T-cell (primary cell): ENCODE data around the gene LRP5. TPM values are rescaled to one million over a fixed set of nuclear protein-coding genes. Genes with fewer than 3 reads are reported as not detected.

ENCODE experiments used
- ATAC-seq, 4 experiments: fragments of 200-7000 bp in 3 of 4; fragments of 150-1000 bp in 1 of 4; cut with Tn5 transposase; replicated peaks in 1 of 4; 1 replicate in 3 of 4; 2 replicates in 1 of 4; pipeline ENCODE4 v1.10.0; 2021; ENCODE audit warnings: moderate library complexity in 3 of 4, mild to moderate bottlenecking in 2 of 4, moderate number of reproducible peaks in 1 of 4
- CTCF ChIA-PET, 2 donors: fragments of 300-600 bp; sonication (Branson Sonifier 250); formaldehyde crosslinking; loops; one replicate each; lab custom pipeline; 2022; ENCODE audit warnings: antibody characterized with exemption in 2 of 2; lab: Charles Lee
- POLR2A ChIA-PET, 2 donors: fragments of 300-600 bp; sonication (Branson Sonifier 250); formaldehyde crosslinking; loops; one replicate each; lab custom pipeline; 2022; ENCODE audit warnings: antibody characterized with exemption in 2 of 2; lab: Charles Lee
- DNase-seq, 35 experiments: peaks; one replicate each; pipeline versions ENCODE4 v3.0.0 to v3.0.0-alpha.2; 2013 to 2023
- H3K27ac ChIP-seq: one replicate; pipeline ENCODE4 v1.5.1; 2013; ENCODE audit warnings: low read length
- H3K27me3 ChIP-seq, 2 experiments: replicated peaks in 1 of 2; 1 replicate in 1 of 2; 2 replicates in 1 of 2; pipeline versions ENCODE4 v1.6.1 to v1.7.0; 2013; ENCODE audit warnings: low read length in 1 of 2, mixed read lengths in 1 of 2; ENCODE audit not compliant: control insufficient read depth in 2 of 2, insufficient read depth in 2 of 2; ENCODE audit errors: extremely low read depth in 1 of 2
- H3K36me3 ChIP-seq, 2 donors: 1 replicate in 1 of 2; 2 replicates in 1 of 2; pipeline versions ENCODE4 v1.6.1 to v1.7.0; 2013; ENCODE audit warnings: low read length in 1 of 2; ENCODE audit not compliant: control insufficient read depth in 2 of 2, insufficient read depth in 1 of 2; ENCODE audit errors: extremely low read depth in 1 of 2
- H3K4me1 ChIP-seq, 2 experiments: 1 replicate in 1 of 2; 2 replicates in 1 of 2; pipeline versions ENCODE4 v1.6.1 to v1.7.0; 2013; ENCODE audit warnings: low read length in 2 of 2, mixed read lengths in 1 of 2; ENCODE audit not compliant: insufficient read depth in 2 of 2, control insufficient read depth in 1 of 2; ENCODE audit errors: extremely low read depth in 1 of 2
- H3K4me3 ChIP-seq, 2 donors: 1 replicate in 1 of 2; 2 replicates in 1 of 2; pipeline versions ENCODE4 v1.5.1 to v1.7.0; 2013; ENCODE audit warnings: mild to moderate bottlenecking in 2 of 2, low read length in 1 of 2, moderate library complexity in 1 of 2; ENCODE audit not compliant: control insufficient read depth in 1 of 2; ENCODE audit errors: extremely low read depth in 1 of 2
- H3K9me3 ChIP-seq: 2 replicates; pipeline ENCODE4 v1.7.0; 2013
- H3K27ac Mint-ChIP-seq, 2 donors: one replicate each; pipeline ENCODE4 v1.8.0; 2020 to 2021; ENCODE audit warnings: mild to moderate bottlenecking in 2 of 2, mixed read lengths in 2 of 2
- H3K27me3 Mint-ChIP-seq, 2 donors: one replicate each; pipeline ENCODE4 v1.8.0; 2021 to 2022; ENCODE audit warnings: mixed read lengths in 2 of 2
- H3K36me3 Mint-ChIP-seq: one replicate; pipeline ENCODE4 v1.8.0; 2021; ENCODE audit warnings: mixed read lengths
- H3K4me1 Mint-ChIP-seq, 3 donors: one replicate each; pipeline ENCODE4 v1.8.0; 2020 to 2022; ENCODE audit warnings: mixed read lengths in 3 of 3, mild to moderate bottlenecking in 1 of 3
- H3K4me3 Mint-ChIP-seq, 3 donors: one replicate each; pipeline ENCODE4 v1.8.0; 2020 to 2022; ENCODE audit warnings: mild to moderate bottlenecking in 3 of 3, mixed read lengths in 3 of 3, moderate library complexity in 3 of 3
- H3K9me3 Mint-ChIP-seq, 3 donors: one replicate each; pipeline ENCODE4 v1.8.0; 2020 to 2022; ENCODE audit warnings: mixed read lengths in 3 of 3
- WGBS: methylation state at CpG from one replicate; pipeline ENCODE4 v1.1.5; 2013; ENCODE audit warnings: missing lambda C conversion rate; ENCODE audit not compliant: insufficient coverage; 5-methylcytosine and 5-hydroxymethylcytosine counted together
- total RNA-seq, 35 experiments: library from RNA in 6 of 35; stranded (reverse) in 6 of 35; fragments of 120-200 nt in 1 of 35; gene quantifications; one replicate each; pipeline versions ENCODE4 v1.2.1 to v1.2.4 and lab custom pipeline; 2013 to 2026

The LRP5 gene
- total RNA-seq, 5 donors from 2014 or later (not counting 1 experiment from before 2014, with no cell fraction given), result 1.8 to 11.3 (median 7.0) TPM

DNA sequence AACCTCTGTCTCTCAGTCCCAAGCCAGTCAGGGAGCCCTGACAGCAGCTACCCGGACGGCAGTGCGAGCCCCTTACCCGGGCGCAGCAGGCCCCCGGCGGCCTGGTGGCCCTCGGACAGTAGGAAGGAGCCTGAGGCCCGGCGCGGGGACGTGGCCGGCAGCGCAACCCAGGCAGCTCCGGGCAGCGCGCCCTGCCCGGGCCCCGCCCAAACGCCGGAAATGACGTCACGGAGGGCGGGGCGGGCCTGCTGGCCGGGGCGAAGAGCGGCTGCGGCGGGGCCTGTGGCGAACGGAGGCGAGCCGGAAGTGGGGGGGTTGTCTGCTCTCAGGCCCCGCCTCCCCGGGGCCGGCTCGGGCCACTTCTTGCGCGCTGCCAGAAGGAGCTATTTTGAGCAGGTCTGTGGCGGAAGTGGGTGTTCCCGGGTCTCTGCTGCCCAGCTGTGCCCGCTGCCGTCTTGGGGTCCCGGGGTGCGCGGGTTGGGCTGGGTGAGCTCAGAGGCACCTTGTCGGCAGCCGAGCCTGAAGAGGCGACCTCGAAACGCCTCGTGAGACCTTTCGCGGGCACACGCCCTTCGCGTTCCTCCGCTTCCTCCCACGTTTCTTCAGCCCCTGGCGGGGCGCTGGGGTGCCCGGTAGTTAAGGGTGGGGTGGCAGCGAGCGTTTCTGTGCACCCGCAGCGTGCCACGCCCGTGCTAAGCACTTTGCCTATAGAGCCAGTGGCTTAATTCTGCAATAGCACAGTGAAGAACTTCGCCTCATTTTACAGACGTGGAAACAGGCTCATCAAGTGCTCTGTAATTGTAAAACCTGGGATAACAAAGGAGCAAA, 40.4 kb upstream of the LRP5 start, which contains the start of gene C11orf24:
TSS of gene C11orf24 (minus strand) at position 193 of the 828 bp plus-strand sequence. CDS start 8,206 bp downstream, outside the sequence.
- under 1% methylated on average over 70 of the region's 71 CpGs for WGBS
- peak within 1 kb of the TSS; percentile 84 to 98 (median 95) for H3K4me3 Mint-ChIP-seq

DNA sequence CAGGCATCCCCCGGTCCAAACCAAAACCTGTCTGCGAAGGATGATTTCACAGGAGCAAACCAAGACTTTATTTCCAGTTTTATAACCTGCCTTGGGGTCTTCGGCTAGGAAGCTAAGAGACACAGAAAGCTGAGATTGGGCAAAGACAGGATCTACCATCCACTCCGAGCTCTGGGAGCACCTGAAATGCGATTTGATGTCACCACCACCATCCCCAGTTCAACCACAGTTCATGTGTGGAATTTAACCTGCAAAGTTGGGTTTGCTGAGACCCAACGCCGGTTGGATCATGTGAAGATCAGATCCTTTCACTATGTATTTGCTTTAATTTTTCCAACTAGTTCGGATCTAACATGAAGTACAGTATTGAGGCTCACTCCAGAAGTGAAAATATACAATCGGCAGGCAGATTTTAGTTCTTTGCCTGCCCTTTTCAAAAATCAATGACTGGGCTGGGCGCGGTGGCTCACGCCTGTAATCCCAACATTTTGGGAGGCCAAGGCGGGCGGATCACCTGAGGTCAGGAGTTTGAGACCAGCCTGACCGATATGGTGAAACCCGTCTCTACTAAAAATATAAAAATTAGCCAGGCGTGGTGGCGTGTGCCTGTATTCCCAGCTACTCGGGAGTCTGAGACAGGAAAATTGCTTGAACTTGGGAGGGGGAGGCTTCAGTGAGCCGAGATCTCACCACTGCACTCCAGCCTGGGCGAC, 39.2 kb upstream of the LRP5 start:
- no peak overlapping the region for H3K27ac Mint-ChIP-seq
- ChIA-PET POLR2A (interaction anchor here in 1 of 2 donors (0.6 kb wide), 1 partner anchor 15 kb away, joined by 3 read pairs; no protein-coding TSS in a partner anchor), CTCF (no interaction called here)
- Histone ChIP-seq H3K27me3 (peaks cover 0 to under 1% of the 10 kb centered on the region in 2 experiments), H3K4me1 (peaks cover 0 to 30% of the 10 kb centered on the region in 2 experiments), H3K27ac (no peak overlapping the region), H3K4me3 (no peak overlapping the region), H3K36me3 (no peaks in the 10 kb centered on the region), H3K9me3 (no peaks in the 10 kb centered on the region)
- H3K9me3 Mint-ChIP-seq, result no peaks in the 10 kb centered on the region
- DNase-seq (no peak), ATAC-seq (no peak)
- H3K4me3 Mint-ChIP-seq, result peak overlapping the region; percentile 84 to 98 (median 95)
- H3K36me3 Mint-ChIP-seq, result no peaks in the 10 kb centered on the region
- 98% methylated on average over 8 of the region's 21 CpGs for WGBS
- peaks cover 29 to 39% (median 39%) of the 10 kb centered on the region in 3 donors for H3K4me1 Mint-ChIP-seq
- no peaks in the 10 kb centered on the region for H3K27me3 Mint-ChIP-seq

More for the DNA sequence above, 40.4 kb upstream of the LRP5 start, which contains the start of gene C11orf24:
- CTCF ChIA-PET, result interaction anchor here in 1 of 2 donors (0.6 to 1.0 kb wide), 3 partner anchors 24 to 28 kb away, joined by 3 to 4 read pairs (median 3); no protein-coding TSS in a partner anchor
- Histone ChIP-seq H3K27me3 (no peaks in the 10 kb centered on the region), H3K4me3 (peak within 1 kb of the TSS; percentile 82 to 89), H3K4me1 (peaks cover 0 to 30% of the 10 kb centered on the region in 2 experiments), H3K27ac (peak within 1 kb of the TSS; percentile 86), H3K36me3 (peaks cover 0 to 11% of the 10 kb centered on the region in 2 donors), H3K9me3 (no peaks in the 10 kb centered on the region)
- Mint-ChIP-seq H3K27me3 (no peaks in the 10 kb centered on the region), H3K4me1 (peaks cover 29 to 42% (median 39%) of the 10 kb centered on the region in 3 donors), H3K27ac (peak within 1 kb of the TSS; percentile 97 to 98), H3K9me3 (no peaks in the 10 kb centered on the region), H3K36me3 (peaks cover 5% of the 10 kb centered on the region)
- ATAC-seq (peak; percentile 93 to 95 (median 94)), DNase-seq (peak; percentile 76 to 95 (median 88))
- POLR2A ChIA-PET, result no interaction called here

- no peak overlapping the region for H3K4me3 ChIP-seq
- Mint-ChIP-seq H3K27me3 (no peaks in the 10 kb centered on the region), H3K4me1 (peaks cover 24 to 31% (median 29%) of the 10 kb centered on the region in 3 donors), H3K27ac (no peak overlapping the region), H3K36me3 (no peaks in the 10 kb centered on the region), H3K9me3 (no peaks in the 10 kb centered on the region), H3K4me3 (no peak overlapping the region)
- ATAC-seq (no peak), DNase-seq (no peak)
- H3K27me3 ChIP-seq, result peaks cover 0 to 6% of the 10 kb centered on the region in 2 experiments
- H3K9me3 ChIP-seq, result no peaks in the 10 kb centered on the region
- no peaks in the 10 kb centered on the region for H3K36me3 ChIP-seq
- ChIA-PET CTCF (interaction anchor here in 1 of 2 donors (0.5 kb wide), 1 partner anchor 13 kb away, joined by 3 read pairs; no protein-coding TSS in a partner anchor), POLR2A (interaction anchor here (0.6 kb wide), 2 partner anchors 35 to 276 kb away, joined by 3 to 5 read pairs; no protein-coding TSS in a partner anchor)
- WGBS, result no CpG with 5 or more reads among the region's 1 CpG
- peaks cover 0 to 30% of the 10 kb centered on the region in 2 experiments for H3K4me1 ChIP-seq
- H3K27ac ChIP-seq, result no peak overlapping the region
These were observed 38.1 kb upstream of the LRP5 start for GRCh38 chr11:68274306-68274705.

GRCh38 chr11:68275721-68276507, 36.5 kb upstream of the LRP5 start:
- H3K27ac Mint-ChIP-seq, result no peak overlapping the region
- ChIA-PET CTCF (no interaction called here), POLR2A (no interaction called here)
- ATAC-seq, result no peak
- no peak overlapping the region for H3K27ac ChIP-seq
- H3K4me1 ChIP-seq, result peaks cover 0 to 19% of the 10 kb centered on the region in 2 experiments
- no peak overlapping the region for H3K4me3 Mint-ChIP-seq
- H3K9me3 ChIP-seq, result no peaks in the 10 kb centered on the region
- 83% methylated on average over 4 of the region's 14 CpGs for WGBS
- no peaks in the 10 kb centered on the region for H3K27me3 Mint-ChIP-seq
- DNase-seq, result no peak
- H3K4me1 Mint-ChIP-seq, result peaks cover 11 to 15% (median 13%) of the 10 kb centered on the region in 3 donors
- no peaks in the 10 kb centered on the region for H3K9me3 Mint-ChIP-seq
- no peak overlapping the region for H3K4me3 ChIP-seq
- peaks cover 0 to 6% of the 10 kb centered on the region in 2 experiments for H3K27me3 ChIP-seq
- no peaks in the 10 kb centered on the region for H3K36me3 ChIP-seq
- H3K36me3 Mint-ChIP-seq, result no peaks in the 10 kb centered on the region

DNA sequence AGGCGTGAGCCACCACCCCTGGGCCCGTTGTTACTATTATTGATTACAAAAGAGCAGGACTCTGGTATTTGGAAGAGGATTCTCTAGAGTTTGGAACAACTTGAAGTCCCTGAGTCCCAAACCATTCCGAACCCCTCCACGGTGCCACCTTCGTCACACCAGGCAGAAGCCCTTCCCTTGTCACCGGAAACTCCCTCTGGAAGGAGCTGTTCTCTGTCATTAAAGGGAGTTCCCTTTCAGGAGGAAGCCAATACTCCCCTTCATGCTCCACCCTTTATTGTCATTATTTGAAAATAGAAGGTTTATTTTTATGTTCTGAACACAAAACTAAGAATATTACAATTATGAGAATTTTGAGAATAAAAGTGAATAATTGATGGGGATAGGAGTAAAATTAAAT, 35.5 kb upstream of the LRP5 start:
- no peaks in the 10 kb centered on the region for H3K36me3 ChIP-seq
- WGBS, result 100% methylated on average over 4 of the region's 6 CpGs
- Mint-ChIP-seq H3K9me3 (no peaks in the 10 kb centered on the region), H3K4me1 (peaks cover 11 to 17% (median 12%) of the 10 kb centered on the region in 3 donors), H3K27ac (no peak overlapping the region), H3K27me3 (no peaks in the 10 kb centered on the region), H3K4me3 (no peak overlapping the region), H3K36me3 (no peaks in the 10 kb centered on the region)
- no peak overlapping the region for H3K27ac ChIP-seq
- no peaks in the 10 kb centered on the region for H3K9me3 ChIP-seq
- ChIA-PET POLR2A (no interaction called here), CTCF (interaction anchor here in 1 of 2 donors (0.6 kb wide), 1 partner anchor 21 kb away, joined by 3 read pairs; no protein-coding TSS in a partner anchor)
- peaks cover under 1 to 11% of the 10 kb centered on the region in 2 experiments for H3K4me1 ChIP-seq
- no peak overlapping the region for H3K4me3 ChIP-seq
- no peak for ATAC-seq
- DNase-seq, result no peak
- H3K27me3 ChIP-seq, result peaks cover 0 to 6% of the 10 kb centered on the region in 2 experiments
